GM12873 (cell line): Measurements from ENCODE around the gene ACBD4.

ENCODE experiments used
- TF ChIP-seq, protein P1 (sequence below): IDR thresholded peaks from 2 replicates; pipeline ENCODE4 v1.5.1; 2012; ENCODE audit warnings: low read depth, mild to moderate bottlenecking, moderate library complexity, low read length, control low read depth; ENCODE audit not compliant: insufficient read depth; ENCODE audit errors: missing control alignments

Gene ACBD4

DNA sequence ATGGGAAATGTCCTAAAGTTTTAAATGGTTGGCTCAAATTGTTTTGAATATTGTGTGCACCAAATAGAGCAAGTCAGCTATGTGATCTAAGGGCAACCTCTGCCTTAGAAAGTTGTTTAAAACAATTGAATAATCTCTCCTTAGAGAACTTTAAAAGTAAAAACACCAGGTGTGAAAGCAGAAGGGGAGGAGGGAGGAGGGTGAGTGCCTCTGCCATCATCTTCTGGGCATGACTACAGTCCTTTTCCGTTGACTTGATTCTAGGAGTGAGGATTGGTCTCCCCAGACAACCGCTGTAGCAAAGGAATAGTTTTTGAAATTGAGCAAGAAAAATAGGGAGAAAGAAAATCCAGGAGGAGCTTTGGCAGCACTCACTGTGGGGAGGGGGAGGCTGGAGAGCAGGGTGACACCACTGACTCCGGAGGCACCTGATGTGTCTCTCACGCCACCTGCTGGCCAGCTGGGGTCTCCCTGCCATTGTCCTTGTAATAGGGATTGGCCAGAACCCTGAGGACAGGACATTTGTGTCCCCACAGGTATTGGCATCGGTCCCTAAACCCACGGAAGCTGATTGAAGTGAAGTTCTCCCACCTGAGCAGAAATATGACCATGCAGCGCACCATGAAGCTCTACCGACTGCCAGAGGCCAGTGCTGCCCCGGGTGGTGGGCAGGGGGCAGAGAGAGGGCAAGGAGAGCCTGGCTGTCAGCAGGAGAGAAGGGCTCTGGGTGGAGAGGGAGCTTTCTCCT lies 36.4 kb upstream of the ACBD4 start:
- TF ChIP-seq, protein P1, sequence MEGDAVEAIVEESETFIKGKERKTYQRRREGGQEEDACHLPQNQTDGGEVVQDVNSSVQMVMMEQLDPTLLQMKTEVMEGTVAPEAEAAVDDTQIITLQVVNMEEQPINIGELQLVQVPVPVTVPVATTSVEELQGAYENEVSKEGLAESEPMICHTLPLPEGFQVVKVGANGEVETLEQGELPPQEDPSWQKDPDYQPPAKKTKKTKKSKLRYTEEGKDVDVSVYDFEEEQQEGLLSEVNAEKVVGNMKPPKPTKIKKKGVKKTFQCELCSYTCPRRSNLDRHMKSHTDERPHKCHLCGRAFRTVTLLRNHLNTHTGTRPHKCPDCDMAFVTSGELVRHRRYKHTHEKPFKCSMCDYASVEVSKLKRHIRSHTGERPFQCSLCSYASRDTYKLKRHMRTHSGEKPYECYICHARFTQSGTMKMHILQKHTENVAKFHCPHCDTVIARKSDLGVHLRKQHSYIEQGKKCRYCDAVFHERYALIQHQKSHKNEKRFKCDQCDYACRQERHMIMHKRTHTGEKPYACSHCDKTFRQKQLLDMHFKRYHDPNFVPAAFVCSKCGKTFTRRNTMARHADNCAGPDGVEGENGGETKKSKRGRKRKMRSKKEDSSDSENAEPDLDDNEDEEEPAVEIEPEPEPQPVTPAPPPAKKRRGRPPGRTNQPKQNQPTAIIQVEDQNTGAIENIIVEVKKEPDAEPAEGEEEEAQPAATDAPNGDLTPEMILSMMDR, result peak; percentile 95

DNA sequence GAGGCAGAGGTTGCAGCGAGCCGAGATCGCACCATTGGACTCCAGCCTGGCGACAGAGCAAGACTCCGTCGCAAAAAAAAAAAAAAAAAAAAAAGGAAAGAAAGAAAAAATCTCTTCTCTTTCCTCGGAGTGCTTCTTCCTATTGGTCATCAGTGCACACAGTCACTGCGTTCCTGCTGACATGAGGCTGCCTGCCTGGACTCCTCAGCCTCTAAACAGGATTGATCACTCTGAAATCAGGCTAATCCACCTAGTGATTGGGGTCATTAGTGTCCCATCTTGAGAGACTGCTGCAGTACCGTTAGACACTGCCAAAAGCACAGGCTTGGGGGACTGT lies 34.0 kb upstream of the ACBD4 start:
- TF ChIP-seq, protein P1, result no peak

DNA sequence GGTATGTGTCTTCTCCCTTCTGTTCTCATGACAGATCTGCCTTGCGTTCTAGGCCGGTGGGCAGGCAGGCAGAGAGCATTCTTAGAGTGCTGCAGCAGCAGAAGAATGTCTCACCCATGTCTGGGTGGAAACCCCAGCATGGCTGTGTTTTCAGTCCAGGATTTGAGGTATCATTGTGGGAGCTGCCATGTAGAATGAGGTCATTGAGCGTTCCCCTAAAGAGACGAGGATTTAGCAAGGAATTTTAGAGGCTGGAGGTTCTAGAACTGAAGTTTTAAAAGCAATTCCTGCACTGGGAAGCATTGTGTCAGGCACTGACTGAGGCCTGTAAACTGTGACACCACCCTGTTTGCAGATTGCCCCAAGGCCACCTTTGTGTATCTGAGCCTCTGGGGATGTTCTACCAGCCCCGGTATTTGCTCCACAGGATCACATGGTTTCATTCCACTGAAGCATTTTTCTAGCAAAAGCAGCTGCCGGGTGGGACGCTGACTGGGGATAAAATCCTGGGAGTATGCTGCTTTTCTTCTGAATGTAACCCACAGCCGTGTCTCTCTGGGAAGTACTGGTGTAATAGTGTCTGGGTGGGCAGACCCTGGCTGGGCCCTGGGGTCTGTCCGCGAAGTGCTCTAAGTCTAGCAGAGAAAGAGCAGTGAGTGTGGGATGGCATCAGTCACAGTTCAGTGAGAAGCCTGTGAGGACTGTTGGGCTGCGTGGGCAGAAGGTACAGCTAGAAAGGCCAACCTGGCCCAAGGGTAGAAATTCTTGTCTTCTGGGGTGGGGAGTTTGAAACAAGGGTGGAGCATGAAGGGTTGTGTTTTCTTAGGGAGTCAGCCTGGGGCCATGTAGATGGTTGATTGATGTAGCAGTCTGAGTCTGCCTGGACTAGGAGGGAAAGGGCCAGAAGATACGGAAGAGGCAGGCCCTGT lies 33.3 kb upstream of the ACBD4 start:
- TF ChIP-seq, protein P1, result no peak

DNA sequence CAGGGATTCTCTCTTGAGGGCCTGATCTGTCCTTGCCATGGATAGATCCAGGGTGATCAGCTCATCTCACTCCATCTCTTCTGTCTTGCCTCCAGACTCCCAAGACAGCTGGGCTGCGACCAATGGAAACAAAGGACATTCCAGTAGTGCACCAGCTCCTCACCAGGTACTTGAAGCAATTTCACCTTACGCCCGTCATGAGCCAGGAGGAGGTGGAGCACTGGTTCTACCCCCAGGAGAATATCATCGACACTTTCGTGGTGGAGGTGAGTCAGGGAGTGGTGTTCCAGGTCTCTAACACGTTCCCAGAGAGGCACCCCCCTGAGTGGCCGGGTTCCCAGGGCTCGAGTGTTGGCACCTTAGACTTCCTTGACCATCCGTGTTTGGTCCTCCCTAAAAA lies 32.6 kb upstream of the ACBD4 start:
- TF ChIP-seq, protein P1, result no peak

DNA sequence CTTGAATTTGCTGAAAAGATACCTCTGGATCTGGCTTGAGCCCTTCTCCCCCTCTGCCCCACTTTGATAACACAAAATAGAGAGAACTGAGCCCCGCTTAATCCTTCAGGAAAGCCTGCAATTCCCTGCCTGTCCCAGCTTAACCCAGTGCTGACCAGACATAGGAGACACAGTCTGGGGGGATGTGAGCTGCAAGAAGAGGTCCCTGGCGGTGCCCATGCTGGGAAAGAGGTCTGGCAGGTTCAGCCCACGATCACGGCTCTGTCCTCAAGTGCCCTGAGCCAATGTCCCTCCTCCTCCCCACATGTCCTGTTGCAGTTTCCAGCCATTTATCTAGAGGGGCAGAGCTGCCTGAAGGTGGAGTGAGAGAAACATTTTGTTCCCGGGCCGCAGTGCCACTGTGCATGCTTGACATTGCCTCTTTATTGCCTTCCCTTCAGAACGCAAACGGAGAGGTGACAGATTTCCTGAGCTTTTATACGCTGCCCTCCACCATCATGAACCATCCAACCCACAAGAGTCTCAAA lies 32.2 kb upstream of the ACBD4 start:
- TF ChIP-seq, protein P1, result no peak

DNA sequence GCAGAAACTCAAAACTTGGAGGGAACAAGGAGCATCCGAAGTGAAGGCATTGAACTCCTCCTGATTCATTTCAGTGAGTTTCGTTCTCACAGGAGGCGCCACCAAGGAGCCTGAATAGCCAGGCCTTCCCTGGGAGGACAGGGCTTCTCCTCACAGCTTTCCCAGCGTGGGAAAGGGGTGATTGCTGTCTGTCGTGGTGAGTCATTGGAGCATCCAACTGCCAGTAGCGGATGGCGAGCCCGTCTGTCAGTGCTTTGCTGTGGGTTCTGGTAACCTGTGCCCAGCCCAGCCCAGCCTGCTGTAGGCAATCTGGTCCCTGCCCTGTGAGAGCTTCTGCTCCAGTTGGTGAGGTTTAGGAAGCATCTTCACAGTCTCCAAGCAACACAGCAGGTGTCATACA lies 31.5 kb upstream of the ACBD4 start:
- TF ChIP-seq, protein P1, result no peak

DNA sequence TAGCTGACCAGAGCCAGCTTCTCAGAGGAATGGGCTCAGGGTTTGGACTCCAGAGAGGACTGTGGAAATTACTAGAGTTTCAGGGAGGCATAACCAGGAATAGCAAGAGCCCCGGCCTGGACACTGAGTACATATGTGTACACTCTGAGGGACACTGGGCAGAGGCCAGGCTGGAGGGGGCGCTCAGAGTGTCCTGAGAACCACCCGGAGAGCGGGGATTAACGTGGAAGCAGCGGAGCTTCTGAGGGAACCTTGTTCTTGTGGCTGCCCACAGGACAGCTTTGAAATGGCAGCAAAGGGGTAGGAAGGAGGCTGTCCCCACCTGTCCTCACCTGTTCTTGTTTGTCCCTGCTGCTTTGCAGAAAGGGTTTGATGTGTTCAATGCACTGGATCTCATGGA lies 31.0 kb upstream of the ACBD4 start:
- TF ChIP-seq, protein P1, result no peak
